ENCODE data around the gene ZNF543.

GRCh38 chr19:57288373-57288772, 31.9 kb upstream of the ZNF543 start:
- no peak for TF ChIP-seq POLR2A (IDR thresholded peaks at IDR 0.05; ENCODE audit: low read length)
- no peak for TF ChIP-seq GATA1 (IDR thresholded peaks at IDR 0.05; ENCODE audit: low read depth, low read length)

All from erythroblast (primary cell).